KOPT-K1 (cell line): Measurements from ENCODE around the gene MYRF.

Source experiments
- H3K27ac ChIP-seq: fragments of 200-600 bp; sonication (generic); 2 replicates; pipeline ENCODE4 v1.5.1; 2016; ENCODE audit warnings: antibody characterized with exemption, mild to moderate bottlenecking, low read depth, low read length; ENCODE audit not compliant: poor library complexity, severe bottlenecking
- H3K36me3 ChIP-seq: fragments of 200-600 bp; sonication (generic); 2 replicates; pipeline ENCODE4 v1.5.1; 2017; ENCODE audit warnings: antibody characterized with exemption, mild to moderate bottlenecking, low read length, moderate library complexity; ENCODE audit not compliant: insufficient read depth
- H3K9me3 ChIP-seq: fragments of 200-600 bp; sonication (generic); 2 replicates; pipeline ENCODE4 v1.5.1; 2017; ENCODE audit warnings: antibody characterized with exemption, low read length, mild to moderate bottlenecking; ENCODE audit not compliant: insufficient read depth, poor library complexity, severe bottlenecking

The MYRF gene

GRCh38 chr11:61752117-61752924, at the start of gene MYRF:
TSS of gene MYRF (plus strand) at chr11:61752636. CDS start at chr11:61752745, 109 bp downstream.
- no peaks in the 10 kb centered on the region for H3K36me3 ChIP-seq
- H3K27ac ChIP-seq = no peak within 1 kb of the TSS
- H3K9me3 ChIP-seq = no peaks in the 10 kb centered on the region

GRCh38 chr11:61702701-61703312, 49.6 kb upstream of the MYRF start:
- no peaks in the 10 kb centered on the region for H3K9me3 ChIP-seq
- H3K36me3 ChIP-seq = no peaks in the 10 kb centered on the region
- no peak overlapping the region for H3K27ac ChIP-seq

GRCh38 chr11:61704838-61705237, 47.6 kb upstream of the MYRF start:
- Histone ChIP-seq H3K9me3 (no peaks in the 10 kb centered on the region), H3K27ac (no peak overlapping the region), H3K36me3 (no peaks in the 10 kb centered on the region)

- Histone ChIP-seq H3K9me3 (no peaks in the 10 kb centered on the region), H3K36me3 (no peaks in the 10 kb centered on the region), H3K27ac (no peak overlapping the region)
These were observed 45.7 kb upstream of the MYRF start for GRCh38 chr11:61706452-61707400.

GRCh38 chr11:61707574-61707973, 44.9 kb upstream of the MYRF start:
- Histone ChIP-seq H3K9me3 (no peaks in the 10 kb centered on the region), H3K27ac (no peak overlapping the region), H3K36me3 (no peaks in the 10 kb centered on the region)

GRCh38 chr11:61709110-61709509, 43.3 kb upstream of the MYRF start:
- no peaks in the 10 kb centered on the region for H3K9me3 ChIP-seq
- H3K27ac ChIP-seq = no peak overlapping the region
- no peaks in the 10 kb centered on the region for H3K36me3 ChIP-seq

GRCh38 chr11:61709572-61709971, 42.9 kb upstream of the MYRF start:
- Histone ChIP-seq H3K9me3 (no peaks in the 10 kb centered on the region), H3K27ac (no peak overlapping the region), H3K36me3 (no peaks in the 10 kb centered on the region)

- no peak overlapping the region for H3K27ac ChIP-seq
- H3K9me3 ChIP-seq = no peaks in the 10 kb centered on the region
- H3K36me3 ChIP-seq = no peaks in the 10 kb centered on the region
These were observed 42.4 kb upstream of the MYRF start for GRCh38 chr11:61710019-61710418.

- Histone ChIP-seq H3K9me3 (no peaks in the 10 kb centered on the region), H3K27ac (no peak overlapping the region), H3K36me3 (no peaks in the 10 kb centered on the region)
These were observed 41.4 kb upstream of the MYRF start for GRCh38 chr11:61711037-61711436.

- Histone ChIP-seq H3K36me3 (no peaks in the 10 kb centered on the region), H3K9me3 (no peaks in the 10 kb centered on the region), H3K27ac (no peak overlapping the region)
These were observed 40.9 kb upstream of the MYRF start for GRCh38 chr11:61711498-61711897.

GRCh38 chr11:61712314-61712713, 40.1 kb upstream of the MYRF start:
- H3K36me3 ChIP-seq = no peaks in the 10 kb centered on the region
- no peaks in the 10 kb centered on the region for H3K9me3 ChIP-seq
- H3K27ac ChIP-seq = no peak overlapping the region

GRCh38 chr11:61712846-61713245, 39.6 kb upstream of the MYRF start:
- Histone ChIP-seq H3K27ac (no peak overlapping the region), H3K9me3 (no peaks in the 10 kb centered on the region), H3K36me3 (no peaks in the 10 kb centered on the region)

GRCh38 chr11:61713464-61713863, 39.0 kb upstream of the MYRF start:
- no peaks in the 10 kb centered on the region for H3K36me3 ChIP-seq
- no peak overlapping the region for H3K27ac ChIP-seq
- H3K9me3 ChIP-seq = no peaks in the 10 kb centered on the region

- Histone ChIP-seq H3K36me3 (no peaks in the 10 kb centered on the region), H3K9me3 (no peaks in the 10 kb centered on the region), H3K27ac (no peak overlapping the region)
These were observed 38.5 kb upstream of the MYRF start for GRCh38 chr11:61713906-61714305.

- no peak overlapping the region for H3K27ac ChIP-seq
- no peaks in the 10 kb centered on the region for H3K36me3 ChIP-seq
- no peaks in the 10 kb centered on the region for H3K9me3 ChIP-seq
These were observed 38.1 kb upstream of the MYRF start for GRCh38 chr11:61714316-61714715.
